ENCODE measurements around the gene CAMK1D. TPM values are rescaled to one million over a fixed set of nuclear protein-coding genes. Genes with fewer than 3 reads are reported as not detected.
"Not testable (repeated sequence)": the region's sequence is repeated elsewhere in the genome, so short reads cannot be mapped to it uniquely, and the experiment has no call there.

Gene CAMK1D
- polyA plus RNA-seq, 1 experiment, result 8.2 TPM

DNA sequence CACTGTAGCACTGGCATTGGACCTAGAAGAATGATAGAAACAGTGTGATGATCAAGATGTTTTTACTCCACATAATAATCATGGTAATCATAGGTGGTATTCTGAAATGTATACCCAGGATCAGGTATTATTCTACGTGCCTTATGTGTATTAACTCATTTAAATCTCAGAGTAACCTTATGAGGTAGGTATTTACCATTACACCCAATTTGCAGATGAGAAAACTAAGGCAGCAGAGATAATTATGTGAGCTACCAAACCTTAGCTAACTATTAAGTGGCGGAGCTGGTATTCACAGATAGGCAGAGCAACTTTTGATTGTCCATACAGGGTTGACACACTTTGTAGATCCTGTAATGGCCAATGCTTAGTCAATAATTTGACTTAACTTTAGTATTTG, 2.5 kb downstream of the CAMK1D start:
- CTCF ChIA-PET, result interaction anchor here (1.2 kb wide), 1 partner anchor 550 kb away, joined by 3 read pairs; no protein-coding TSS in a partner anchor
- no peak for DNase-seq (ENCODE audit: low read depth, low spot score)
- Histone ChIP-seq H3K27me3 (ENCODE audit: control insufficient read depth, insufficient read depth, low read length) (peaks cover 13% of the 10 kb centered on the region), H3K9me3 (ENCODE audit: control insufficient read depth, insufficient read depth, low read length) (peaks cover 3% of the 10 kb centered on the region; the same call in 1 of the 2 replicates), H3K27ac (ENCODE audit: low read depth, low read length) (no peak overlapping the region), H3K4me3 (ENCODE audit: low read depth, low read length) (no peak overlapping the region)
- TF ChIP-seq, protein P1, sequence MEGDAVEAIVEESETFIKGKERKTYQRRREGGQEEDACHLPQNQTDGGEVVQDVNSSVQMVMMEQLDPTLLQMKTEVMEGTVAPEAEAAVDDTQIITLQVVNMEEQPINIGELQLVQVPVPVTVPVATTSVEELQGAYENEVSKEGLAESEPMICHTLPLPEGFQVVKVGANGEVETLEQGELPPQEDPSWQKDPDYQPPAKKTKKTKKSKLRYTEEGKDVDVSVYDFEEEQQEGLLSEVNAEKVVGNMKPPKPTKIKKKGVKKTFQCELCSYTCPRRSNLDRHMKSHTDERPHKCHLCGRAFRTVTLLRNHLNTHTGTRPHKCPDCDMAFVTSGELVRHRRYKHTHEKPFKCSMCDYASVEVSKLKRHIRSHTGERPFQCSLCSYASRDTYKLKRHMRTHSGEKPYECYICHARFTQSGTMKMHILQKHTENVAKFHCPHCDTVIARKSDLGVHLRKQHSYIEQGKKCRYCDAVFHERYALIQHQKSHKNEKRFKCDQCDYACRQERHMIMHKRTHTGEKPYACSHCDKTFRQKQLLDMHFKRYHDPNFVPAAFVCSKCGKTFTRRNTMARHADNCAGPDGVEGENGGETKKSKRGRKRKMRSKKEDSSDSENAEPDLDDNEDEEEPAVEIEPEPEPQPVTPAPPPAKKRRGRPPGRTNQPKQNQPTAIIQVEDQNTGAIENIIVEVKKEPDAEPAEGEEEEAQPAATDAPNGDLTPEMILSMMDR (IDR thresholded peaks at IDR 0.05; ENCODE audit: low read depth, low read length), result no peak
- POLR2A ChIA-PET, result interaction anchor here (0.6 to 0.7 kb wide), 2 partner anchors 9 to 312 kb away, joined by 3 to 4 read pairs; no protein-coding TSS in a partner anchor

DNA sequence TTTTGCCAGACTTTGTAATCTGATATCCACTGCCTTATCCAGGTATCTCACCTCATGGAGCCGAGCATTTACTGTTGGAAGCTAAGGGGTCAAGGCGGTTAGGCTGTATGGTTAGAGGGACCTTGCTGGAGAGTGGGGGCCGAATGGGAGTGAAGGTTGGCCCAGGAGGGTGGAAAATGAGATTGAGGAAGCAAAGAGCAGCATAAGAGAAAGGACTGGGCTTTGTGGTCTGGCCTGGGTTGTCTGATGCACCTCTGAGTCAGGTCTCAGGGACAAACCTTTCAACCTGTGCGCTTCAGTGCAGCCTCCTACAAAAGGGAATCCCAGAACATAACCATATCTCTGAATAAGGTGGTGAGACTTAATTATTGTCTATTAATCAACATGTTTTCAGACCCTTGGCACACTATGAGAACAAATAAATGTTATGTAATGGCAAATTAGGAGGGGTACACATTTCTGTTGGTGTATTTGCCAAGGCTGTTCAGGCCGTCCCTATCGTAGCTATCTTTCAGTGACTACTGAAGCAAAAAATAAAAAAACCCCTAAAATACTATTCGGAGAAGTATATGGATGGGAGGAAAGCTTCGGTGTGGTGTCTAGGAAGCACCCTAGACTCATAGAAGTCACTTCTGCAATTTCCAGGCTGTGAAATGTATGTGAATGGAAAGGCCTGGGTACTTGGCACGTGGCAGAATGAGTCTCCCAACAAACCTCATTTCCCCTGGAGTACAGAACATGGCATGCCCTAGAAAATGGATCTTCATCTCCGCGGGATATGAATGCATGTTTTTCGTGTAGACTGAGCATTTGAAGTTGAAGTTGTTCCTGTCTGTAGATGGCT, 4.3 kb downstream of the CAMK1D start:
- Histone ChIP-seq H3K9me3 (ENCODE audit: control insufficient read depth, insufficient read depth, low read length) (peaks cover 3% of the 10 kb centered on the region; the same call in 1 of the 2 replicates), H3K27me3 (ENCODE audit: control insufficient read depth, insufficient read depth, low read length) (peaks cover 11% of the 10 kb centered on the region), H3K4me3 (ENCODE audit: low read depth, low read length) (no peak overlapping the region), H3K27ac (ENCODE audit: low read depth, low read length) (no peak overlapping the region)
- ChIA-PET POLR2A (no interaction called here), CTCF (no interaction called here)
- no peak for DNase-seq (ENCODE audit: low read depth, low spot score)
- TF ChIP-seq, protein P1 (IDR thresholded peaks at IDR 0.05; ENCODE audit: low read depth, low read length), result no peak

GRCh38 chr10:12354696-12355095, 5.3 kb downstream of the CAMK1D start:
- H3K27me3 ChIP-seq (ENCODE audit: control insufficient read depth, insufficient read depth, low read length), result peaks cover 11% of the 10 kb centered on the region
- DNase-seq (ENCODE audit: low read depth, low spot score); POLR2A ChIA-PET; CTCF ChIA-PET; H3K9me3 ChIP-seq (ENCODE audit: control insufficient read depth, insufficient read depth, low read length); H3K4me3 ChIP-seq (ENCODE audit: low read depth, low read length); H3K27ac ChIP-seq (ENCODE audit: low read depth, low read length): not testable (repeated sequence)

DNA sequence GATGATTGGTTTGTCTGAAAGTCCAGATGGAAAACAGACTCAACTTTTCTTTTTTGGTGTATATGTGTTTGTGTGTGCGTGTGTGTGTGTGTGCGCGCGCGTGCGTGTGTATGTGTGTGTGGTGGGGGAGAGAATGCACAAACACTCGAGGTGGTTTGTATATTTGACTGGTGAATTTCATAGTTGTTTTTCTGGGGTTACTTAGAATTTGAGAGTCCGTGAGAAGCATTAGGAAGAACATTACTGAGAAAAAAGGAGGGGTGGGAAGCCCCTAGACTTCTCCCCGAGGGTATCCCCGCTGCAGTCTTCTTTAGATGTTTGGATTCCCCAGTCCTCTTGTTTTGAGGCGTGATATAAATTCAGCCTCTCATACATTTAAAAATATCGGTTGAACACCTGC, 6.0 kb downstream of the CAMK1D start:
- peaks cover 11% of the 10 kb centered on the region for H3K27me3 ChIP-seq (ENCODE audit: control insufficient read depth, insufficient read depth, low read length)
- H3K9me3 ChIP-seq (ENCODE audit: control insufficient read depth, insufficient read depth, low read length), result no peaks in the 10 kb centered on the region
- DNase-seq (ENCODE audit: low read depth, low spot score), result no peak
- ChIA-PET CTCF (no interaction called here), POLR2A (no interaction called here)
- no peak overlapping the region for H3K4me3 ChIP-seq (ENCODE audit: low read depth, low read length)
- TF ChIP-seq, protein P1 (IDR thresholded peaks at IDR 0.05; ENCODE audit: low read depth, low read length), result no peak
- no peak overlapping the region for H3K27ac ChIP-seq (ENCODE audit: low read depth, low read length)

DNA sequence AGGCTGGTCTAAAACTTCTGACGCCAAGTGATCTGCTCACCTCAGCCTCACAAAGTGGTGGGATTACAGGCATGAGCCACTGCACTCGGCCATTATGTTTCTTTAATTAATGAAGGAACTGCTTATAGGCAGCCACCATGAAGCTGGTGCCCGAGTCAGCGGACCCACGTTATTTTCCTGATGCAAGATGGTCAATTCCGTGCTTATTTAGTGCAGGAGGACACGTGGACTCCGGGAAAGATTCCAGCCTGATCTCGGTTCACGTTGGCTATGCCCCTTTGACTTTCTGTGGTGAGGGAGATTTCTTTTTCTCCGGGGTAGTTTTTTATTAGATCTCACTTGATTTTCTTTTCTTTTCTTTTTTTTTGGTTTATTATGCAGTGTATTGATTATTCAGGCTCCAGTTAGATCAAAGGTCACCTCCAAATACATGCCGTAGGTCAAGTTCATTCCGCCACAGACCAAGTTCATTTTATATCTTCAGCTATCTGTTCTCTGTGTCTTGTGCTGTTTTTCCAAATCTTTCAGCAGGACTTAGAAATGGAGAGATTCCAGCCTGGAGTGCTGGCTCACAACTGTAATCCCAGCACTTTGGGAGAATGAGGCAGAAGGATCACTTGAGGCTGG, 8.3 kb downstream of the CAMK1D start:
- TF ChIP-seq, protein P1 (IDR thresholded peaks at IDR 0.05; ENCODE audit: low read depth, low read length), result no peak
- DNase-seq (ENCODE audit: low read depth, low spot score), result no peak
- Histone ChIP-seq H3K27me3 (ENCODE audit: control insufficient read depth, insufficient read depth, low read length) (peaks cover 5% of the 10 kb centered on the region), H3K4me3 (ENCODE audit: low read depth, low read length) (no peak overlapping the region), H3K9me3 (ENCODE audit: control insufficient read depth, insufficient read depth, low read length) (no peaks in the 10 kb centered on the region; the same call in 1 of the 2 replicates), H3K27ac (ENCODE audit: low read depth, low read length) (no peak overlapping the region)
- CTCF ChIA-PET, result interaction anchor here (1.4 kb wide), 1 partner anchor 93 kb away, joined by 3 read pairs; no protein-coding TSS in a partner anchor
- POLR2A ChIA-PET, result no interaction called here

Data from AG04450 (cell line).